ENCODE data around the gene SYT7. TPM values are rescaled to one million over a fixed set of nuclear protein-coding genes. Genes with fewer than 3 reads are reported as not detected.

SYT7 gene
- total and polyA plus RNA-seq, 10 of the 15 experiments (the other 5 are each of a cell fraction or from before 2014, with no cell fraction given): not detected

DNA sequence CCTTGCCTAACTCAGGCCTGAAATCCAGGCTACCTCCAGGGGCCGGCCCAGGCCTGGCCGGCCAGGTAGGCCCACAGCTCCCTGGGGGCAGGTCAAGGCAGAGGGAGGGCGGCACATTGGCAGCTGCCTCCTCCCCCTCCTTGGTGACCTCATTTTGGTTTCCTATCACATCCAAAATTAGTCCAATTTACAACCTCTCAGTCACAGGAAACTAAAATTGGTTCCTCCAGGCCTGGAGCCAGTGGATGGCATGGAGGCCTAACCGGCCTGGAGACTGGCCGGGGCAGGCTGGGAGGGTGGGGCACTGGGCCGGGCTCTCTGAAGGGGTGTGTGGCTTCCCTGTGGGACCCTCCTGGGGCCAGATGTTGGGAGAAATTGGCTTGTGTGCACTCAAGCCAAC lies 36.4 kb downstream of the SYT7 start:
- CTCF ChIA-PET: no interaction called here
- FAIRE-seq: no peak
- Histone ChIP-seq H3K4me3 (no peak overlapping the region), H3K27me3 (replicated peaks in 1 of 2; ENCODE audit: control insufficient read depth in 2 of 2, insufficient read depth in 2 of 2, low read length in 1 of 2) (no peaks in the 10 kb centered on the region; a peak in 3 of 4 replicates), H3K79me2 (ENCODE audit: control insufficient read depth, insufficient read depth, low read length) (no peaks in the 10 kb centered on the region), H3K4me2 (ENCODE audit: control insufficient read depth, insufficient read depth) (no peak overlapping the region), H3K9me3 (replicated peaks; ENCODE audit: control insufficient read depth, insufficient read depth, low read length) (no peaks in the 10 kb centered on the region; the same call in 2 of the 3 replicates), H3K9ac (ENCODE audit: control insufficient read depth, insufficient read depth, low read length) (no peak overlapping the region), H3K36me3 (ENCODE audit: control insufficient read depth in 2 of 2, insufficient read depth in 2 of 2, low read length in 1 of 2) (no peaks in the 10 kb centered on the region), H2AFZ (ENCODE audit: control insufficient read depth, low read depth, low read length) (no peak overlapping the region), H3K4me1 (ENCODE audit: control insufficient read depth, insufficient read depth, low read length) (no peaks in the 10 kb centered on the region), H3K27ac (ENCODE audit: control insufficient read depth, insufficient read depth) (no peak overlapping the region), H4K20me1 (ENCODE audit: control insufficient read depth, insufficient read depth) (no peaks in the 10 kb centered on the region)
- in situ Hi-C loops (cut with MboI) (no loop called here), intact Hi-C loops (cut with micrococcal nuclease; ENCODE audit: unreplicated experiment) (no loop called here)
- no peak for DNase-seq (ENCODE audit: low read depth, low spot score)
- WGBS (ENCODE audit: insufficient coverage, insufficient replicate concordance, low lambda C conversion rate, missing lambda C conversion rate): 26% methylated on average over 6 of the region's 6 CpGs
- RAD21 ChIA-PET (ENCODE audit: unreplicated experiment): no interaction called here
- POLR2A ChIA-PET: no interaction called here
- SMC1A ChIA-PET (ENCODE audit: uncharacterized antibody, unreplicated experiment): no interaction called here
- TF ChIP-seq EP300 (IDR thresholded peaks at IDR 0.05; ENCODE audit: borderline replicate concordance in 1 of 2, control insufficient read depth in 1 of 2, low read depth in 2 of 2, low read length in 2 of 2) (no peak), HDAC6 (IDR thresholded peaks at IDR 0.05; ENCODE audit: unreplicated experiment) (no peak), CREM (IDR thresholded peaks at IDR 0.05; ENCODE audit: low read depth) (no peak), RUNX3 (IDR thresholded peaks at IDR 0.05; ENCODE audit: low read length) (no peak), SRF (IDR thresholded peaks at IDR 0.05; ENCODE audit: low read depth in 2 of 2, low read length in 2 of 2) (no peak), RELA (IDR thresholded peaks at IDR 0.05; ENCODE audit: borderline replicate concordance, partially characterized antibody) (no peak), EED (IDR thresholded peaks at IDR 0.05; ENCODE audit: low read depth) (no peak), ATF7 (IDR thresholded peaks at IDR 0.05; ENCODE audit: low read depth) (no peak)
- TF ChIP-seq, protein P1, sequence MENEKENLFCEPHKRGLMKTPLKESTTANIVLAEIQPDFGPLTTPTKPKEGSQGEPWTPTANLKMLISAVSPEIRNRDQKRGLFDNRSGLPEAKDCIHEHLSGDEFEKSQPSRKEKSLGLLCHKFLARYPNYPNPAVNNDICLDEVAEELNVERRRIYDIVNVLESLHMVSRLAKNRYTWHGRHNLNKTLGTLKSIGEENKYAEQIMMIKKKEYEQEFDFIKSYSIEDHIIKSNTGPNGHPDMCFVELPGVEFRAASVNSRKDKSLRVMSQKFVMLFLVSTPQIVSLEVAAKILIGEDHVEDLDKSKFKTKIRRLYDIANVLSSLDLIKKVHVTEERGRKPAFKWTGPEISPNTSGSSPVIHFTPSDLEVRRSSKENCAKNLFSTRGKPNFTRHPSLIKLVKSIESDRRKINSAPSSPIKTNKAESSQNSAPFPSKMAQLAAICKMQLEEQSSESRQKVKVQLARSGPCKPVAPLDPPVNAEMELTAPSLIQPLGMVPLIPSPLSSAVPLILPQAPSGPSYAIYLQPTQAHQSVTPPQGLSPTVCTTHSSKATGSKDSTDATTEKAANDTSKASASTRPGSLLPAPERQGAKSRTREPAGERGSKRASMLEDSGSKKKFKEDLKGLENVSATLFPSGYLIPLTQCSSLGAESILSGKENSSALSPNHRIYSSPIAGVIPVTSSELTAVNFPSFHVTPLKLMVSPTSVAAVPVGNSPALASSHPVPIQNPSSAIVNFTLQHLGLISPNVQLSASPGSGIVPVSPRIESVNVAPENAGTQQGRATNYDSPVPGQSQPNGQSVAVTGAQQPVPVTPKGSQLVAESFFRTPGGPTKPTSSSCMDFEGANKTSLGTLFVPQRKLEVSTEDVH (IDR thresholded peaks at IDR 0.05; ENCODE audit: low read depth, partially characterized antibody): no peak
- TF ChIP-seq, protein P2, sequence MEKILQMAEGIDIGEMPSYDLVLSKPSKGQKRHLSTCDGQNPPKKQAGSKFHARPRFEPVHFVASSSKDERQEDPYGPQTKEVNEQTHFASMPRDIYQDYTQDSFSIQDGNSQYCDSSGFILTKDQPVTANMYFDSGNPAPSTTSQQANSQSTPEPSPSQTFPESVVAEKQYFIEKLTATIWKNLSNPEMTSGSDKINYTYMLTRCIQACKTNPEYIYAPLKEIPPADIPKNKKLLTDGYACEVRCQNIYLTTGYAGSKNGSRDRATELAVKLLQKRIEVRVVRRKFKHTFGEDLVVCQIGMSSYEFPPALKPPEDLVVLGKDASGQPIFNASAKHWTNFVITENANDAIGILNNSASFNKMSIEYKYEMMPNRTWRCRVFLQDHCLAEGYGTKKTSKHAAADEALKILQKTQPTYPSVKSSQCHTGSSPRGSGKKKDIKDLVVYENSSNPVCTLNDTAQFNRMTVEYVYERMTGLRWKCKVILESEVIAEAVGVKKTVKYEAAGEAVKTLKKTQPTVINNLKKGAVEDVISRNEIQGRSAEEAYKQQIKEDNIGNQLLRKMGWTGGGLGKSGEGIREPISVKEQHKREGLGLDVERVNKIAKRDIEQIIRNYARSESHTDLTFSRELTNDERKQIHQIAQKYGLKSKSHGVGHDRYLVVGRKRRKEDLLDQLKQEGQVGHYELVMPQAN (conservative IDR thresholded peaks at IDR 0.05): no peak
- TF ChIP-seq, protein P3, sequence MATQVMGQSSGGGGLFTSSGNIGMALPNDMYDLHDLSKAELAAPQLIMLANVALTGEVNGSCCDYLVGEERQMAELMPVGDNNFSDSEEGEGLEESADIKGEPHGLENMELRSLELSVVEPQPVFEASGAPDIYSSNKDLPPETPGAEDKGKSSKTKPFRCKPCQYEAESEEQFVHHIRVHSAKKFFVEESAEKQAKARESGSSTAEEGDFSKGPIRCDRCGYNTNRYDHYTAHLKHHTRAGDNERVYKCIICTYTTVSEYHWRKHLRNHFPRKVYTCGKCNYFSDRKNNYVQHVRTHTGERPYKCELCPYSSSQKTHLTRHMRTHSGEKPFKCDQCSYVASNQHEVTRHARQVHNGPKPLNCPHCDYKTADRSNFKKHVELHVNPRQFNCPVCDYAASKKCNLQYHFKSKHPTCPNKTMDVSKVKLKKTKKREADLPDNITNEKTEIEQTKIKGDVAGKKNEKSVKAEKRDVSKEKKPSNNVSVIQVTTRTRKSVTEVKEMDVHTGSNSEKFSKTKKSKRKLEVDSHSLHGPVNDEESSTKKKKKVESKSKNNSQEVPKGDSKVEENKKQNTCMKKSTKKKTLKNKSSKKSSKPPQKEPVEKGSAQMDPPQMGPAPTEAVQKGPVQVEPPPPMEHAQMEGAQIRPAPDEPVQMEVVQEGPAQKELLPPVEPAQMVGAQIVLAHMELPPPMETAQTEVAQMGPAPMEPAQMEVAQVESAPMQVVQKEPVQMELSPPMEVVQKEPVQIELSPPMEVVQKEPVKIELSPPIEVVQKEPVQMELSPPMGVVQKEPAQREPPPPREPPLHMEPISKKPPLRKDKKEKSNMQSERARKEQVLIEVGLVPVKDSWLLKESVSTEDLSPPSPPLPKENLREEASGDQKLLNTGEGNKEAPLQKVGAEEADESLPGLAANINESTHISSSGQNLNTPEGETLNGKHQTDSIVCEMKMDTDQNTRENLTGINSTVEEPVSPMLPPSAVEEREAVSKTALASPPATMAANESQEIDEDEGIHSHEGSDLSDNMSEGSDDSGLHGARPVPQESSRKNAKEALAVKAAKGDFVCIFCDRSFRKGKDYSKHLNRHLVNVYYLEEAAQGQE (IDR thresholded peaks at IDR 0.05; ENCODE audit: low read depth, low read length): no peak
- no peak for ATAC-seq
- BruUV-seq (replicated peaks): no TSS peak

Data from GM12878 (cell line).